Dermis blood vessel endothelial cell (primary cell): ENCODE results near the gene STK4. TPM values are rescaled to one million over a fixed set of nuclear protein-coding genes. Genes with fewer than 3 reads are reported as not detected.

ENCODE experiments used
- DNase-seq: peaks from one replicate; pipeline ENCODE4 v3.0.0; 2010
- total RNA-seq: library from RNA; depleted of rRNA; stranded (reverse); fragments of >200 nt; gene quantifications from 2 replicates; pipeline ENCODE4 v1.2.3, GENCODE V29; 2014

STK4 gene
- total RNA-seq, result 24.4 and 26.2 TPM in 2 replicates

- peak; percentile 96 for DNase-seq
These were observed at the start of gene STK4 for GRCh38 chr20:44966030-44966961. Gene STK4, plus strand, starts transcription at chr20:44966512. Its CDS starts 57 bp downstream, at chr20:44966569.

- no peak for DNase-seq
These were observed 49.7 kb upstream of the STK4 start for GRCh38 chr20:44916586-44916985.

- DNase-seq, result no peak
These were observed 48.9 kb upstream of the STK4 start for GRCh38 chr20:44917399-44917798.

GRCh38 chr20:44918342-44918741 is 48.0 kb upstream of the STK4 start:
- no peak for DNase-seq

GRCh38 chr20:44918761-44919160 is 47.6 kb upstream of the STK4 start:
- DNase-seq, result no peak

GRCh38 chr20:44921447-44921846 is 44.9 kb upstream of the STK4 start:
- no peak for DNase-seq

- no peak for DNase-seq
These were observed 41.8 kb upstream of the STK4 start for GRCh38 chr20:44924541-44924940.

GRCh38 chr20:44928595-44928994 is 37.7 kb upstream of the STK4 start:
- no peak for DNase-seq

GRCh38 chr20:44930517-44931168 is 35.7 kb upstream of the STK4 start:
- no peak for DNase-seq

GRCh38 chr20:44931911-44932310 is 34.4 kb upstream of the STK4 start:
- DNase-seq, result no peak

- DNase-seq, result no peak
These were observed 33.4 kb upstream of the STK4 start for GRCh38 chr20:44932916-44933315.

GRCh38 chr20:44936510-44936909 is 29.8 kb upstream of the STK4 start:
- DNase-seq, result no peak

- DNase-seq, result peak; percentile 77
These were observed 27.7 kb upstream of the STK4 start for GRCh38 chr20:44938637-44939036.

- no peak for DNase-seq
These were observed 25.1 kb upstream of the STK4 start for GRCh38 chr20:44941120-44941691.

GRCh38 chr20:44942264-44942973 is 23.9 kb upstream of the STK4 start:
- no peak for DNase-seq

GRCh38 chr20:44943828-44944227 is 22.5 kb upstream of the STK4 start:
- no peak for DNase-seq

GRCh38 chr20:44945261-44945660 is 21.1 kb upstream of the STK4 start:
- DNase-seq, result no peak

GRCh38 chr20:44946271-44946852 is 19.9 kb upstream of the STK4 start:
- DNase-seq, result no peak

- no peak for DNase-seq
These were observed 18.2 kb upstream of the STK4 start for GRCh38 chr20:44948107-44948506.

GRCh38 chr20:44948513-44948912 is 17.8 kb upstream of the STK4 start:
- no peak for DNase-seq

- no peak for DNase-seq
These were observed 15.9 kb upstream of the STK4 start for GRCh38 chr20:44950368-44950767.

GRCh38 chr20:44952731-44953130 is 13.6 kb upstream of the STK4 start:
- no peak for DNase-seq

- DNase-seq, result no peak
These were observed 12.1 kb upstream of the STK4 start for GRCh38 chr20:44954211-44954610.
